ENCODE data around the gene SGSH.

Gene SGSH

DNA sequence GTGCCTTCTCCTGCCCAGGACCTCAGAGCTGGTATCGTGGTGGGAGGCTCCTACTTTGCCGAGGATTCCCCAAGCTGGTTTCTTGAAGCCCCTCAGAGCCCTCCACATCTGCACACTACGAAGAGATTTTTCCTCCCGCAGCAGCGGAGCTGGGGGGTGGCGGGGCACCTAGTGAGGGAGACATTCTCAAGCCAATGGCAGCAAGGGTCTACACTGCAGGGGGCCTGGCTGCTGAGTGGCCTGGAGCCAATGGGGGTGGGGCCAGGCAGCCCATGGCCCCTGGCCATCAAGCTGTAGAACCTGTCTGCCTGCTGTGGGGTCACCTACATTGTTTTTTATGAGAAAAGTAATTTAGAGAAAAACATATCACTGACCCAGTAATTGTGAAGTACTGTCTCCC lies 5.1 kb upstream of the SGSH start:
- DNase-seq = no peak

DNA sequence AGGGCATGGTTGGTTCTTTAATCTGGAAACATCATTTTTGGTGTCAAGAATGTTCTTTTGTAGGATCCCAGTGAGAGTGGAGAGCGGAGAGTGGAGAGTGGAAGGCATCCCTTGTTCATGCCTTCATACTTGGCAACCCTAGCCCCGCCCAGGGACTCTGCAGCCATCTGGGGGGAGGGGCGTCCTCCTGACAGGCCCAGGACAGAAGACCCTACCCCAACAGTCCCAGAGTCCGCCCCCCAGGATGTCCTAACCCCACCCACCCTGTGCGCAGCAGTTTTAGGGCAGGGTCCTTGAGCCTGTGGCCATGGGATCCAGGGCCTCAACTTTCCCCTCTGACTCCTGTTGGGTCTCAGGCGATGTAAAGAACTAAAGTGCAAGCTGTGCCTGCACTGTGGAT lies 4.5 kb upstream of the SGSH start:
- no peak for DNase-seq

DNA sequence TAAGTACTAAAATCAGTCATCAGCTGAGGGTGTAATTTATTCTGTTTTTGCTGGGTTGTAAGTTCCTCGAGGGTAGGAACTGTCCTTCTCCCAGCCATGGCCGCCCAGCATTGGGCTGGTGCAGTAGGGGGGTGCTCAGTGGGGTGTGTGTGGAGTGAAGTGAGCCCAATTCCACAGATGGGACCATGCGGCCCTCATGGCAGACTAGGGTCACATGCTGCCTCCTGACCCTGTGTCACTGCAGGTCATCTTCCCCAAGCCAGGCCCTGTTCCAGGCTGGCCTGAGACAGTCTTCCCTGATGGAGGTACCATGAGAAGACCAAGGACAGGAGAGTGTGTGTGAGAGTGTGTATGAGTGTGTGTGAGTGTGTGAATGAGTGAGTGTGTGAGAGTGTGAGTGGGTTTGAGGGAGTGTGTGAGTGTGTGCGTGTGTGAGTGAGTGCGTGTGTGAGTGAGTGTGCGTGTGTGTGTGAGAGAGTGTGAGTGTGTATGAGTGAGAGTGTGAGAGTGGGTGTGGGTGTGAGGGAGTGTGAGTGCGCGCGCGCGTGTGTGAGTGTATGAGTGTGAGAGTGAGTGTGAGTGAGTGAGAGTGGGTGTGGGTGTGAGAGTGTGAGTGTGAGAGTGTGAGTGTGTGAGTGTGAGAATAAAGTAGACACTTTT lies 3.8 kb upstream of the SGSH start:
- no peak for DNase-seq

DNA sequence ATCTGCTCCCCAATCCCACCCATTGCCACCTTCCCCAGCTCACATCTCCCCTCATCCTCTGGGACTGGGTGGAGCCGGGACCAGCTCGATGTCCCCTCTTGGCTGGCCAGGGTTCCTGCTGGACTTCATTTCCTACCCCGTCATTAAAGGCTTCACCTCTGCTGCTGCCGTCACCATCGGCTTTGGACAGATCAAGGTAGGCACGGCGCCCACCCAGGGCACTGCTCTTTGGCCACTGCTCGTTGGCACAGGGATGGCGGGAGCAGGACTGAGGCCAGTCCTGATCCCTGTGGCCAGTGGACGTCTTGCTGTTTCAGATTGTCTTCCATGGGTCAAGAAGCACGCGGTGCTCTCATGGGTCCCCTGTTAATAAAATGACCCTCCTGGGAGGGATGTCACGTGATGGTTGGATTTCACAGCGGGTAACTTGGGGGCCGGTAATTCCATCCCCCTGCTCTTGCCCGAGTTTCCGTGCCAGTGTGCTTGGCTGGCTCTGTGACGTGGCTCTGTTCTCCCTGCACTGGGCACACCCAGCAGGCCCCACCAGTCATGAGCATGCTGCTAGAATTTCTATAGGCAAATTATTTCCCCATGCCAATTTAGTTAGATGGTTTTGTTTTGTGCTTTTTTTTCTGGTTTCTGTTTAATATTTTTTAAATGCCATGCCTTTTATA lies 3.1 kb upstream of the SGSH start:
- no peak for DNase-seq

DNA sequence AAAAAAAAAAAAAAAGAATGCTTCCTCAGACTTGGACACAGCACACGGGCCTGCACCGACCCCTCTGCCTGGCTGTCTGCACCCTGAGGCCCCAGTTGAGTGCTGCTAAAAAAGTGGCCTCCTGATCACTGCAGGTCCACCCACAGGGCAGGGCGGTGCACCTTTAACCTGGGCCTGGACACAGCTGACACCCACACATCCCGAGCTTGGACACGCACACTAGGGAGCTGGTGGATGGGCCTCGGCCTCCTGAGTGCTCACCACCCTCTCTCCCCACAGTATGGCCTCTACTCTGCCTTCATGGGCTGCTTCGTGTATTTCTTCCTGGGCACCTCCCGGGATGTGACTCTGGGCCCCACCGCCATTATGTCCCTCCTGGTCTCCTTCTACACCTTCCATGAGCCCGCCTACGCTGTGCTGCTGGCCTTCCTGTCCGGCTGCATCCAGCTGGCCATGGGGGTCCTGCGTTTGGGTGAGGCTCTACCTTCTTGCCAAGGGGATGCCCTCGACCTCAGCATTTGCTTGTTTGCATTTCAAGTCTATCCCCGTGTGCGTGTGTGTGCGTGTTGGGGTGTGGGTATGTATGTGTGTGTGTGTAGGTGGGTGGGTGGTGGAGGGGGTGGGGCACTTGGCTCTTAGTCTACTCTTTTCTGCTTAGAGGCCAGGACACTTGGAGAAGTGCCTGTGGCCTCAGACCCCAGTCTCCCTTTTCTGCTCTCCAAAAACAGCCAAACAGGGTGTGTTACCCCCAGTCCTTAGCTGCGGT lies 2.4 kb upstream of the SGSH start:
- no peak for DNase-seq

DNA sequence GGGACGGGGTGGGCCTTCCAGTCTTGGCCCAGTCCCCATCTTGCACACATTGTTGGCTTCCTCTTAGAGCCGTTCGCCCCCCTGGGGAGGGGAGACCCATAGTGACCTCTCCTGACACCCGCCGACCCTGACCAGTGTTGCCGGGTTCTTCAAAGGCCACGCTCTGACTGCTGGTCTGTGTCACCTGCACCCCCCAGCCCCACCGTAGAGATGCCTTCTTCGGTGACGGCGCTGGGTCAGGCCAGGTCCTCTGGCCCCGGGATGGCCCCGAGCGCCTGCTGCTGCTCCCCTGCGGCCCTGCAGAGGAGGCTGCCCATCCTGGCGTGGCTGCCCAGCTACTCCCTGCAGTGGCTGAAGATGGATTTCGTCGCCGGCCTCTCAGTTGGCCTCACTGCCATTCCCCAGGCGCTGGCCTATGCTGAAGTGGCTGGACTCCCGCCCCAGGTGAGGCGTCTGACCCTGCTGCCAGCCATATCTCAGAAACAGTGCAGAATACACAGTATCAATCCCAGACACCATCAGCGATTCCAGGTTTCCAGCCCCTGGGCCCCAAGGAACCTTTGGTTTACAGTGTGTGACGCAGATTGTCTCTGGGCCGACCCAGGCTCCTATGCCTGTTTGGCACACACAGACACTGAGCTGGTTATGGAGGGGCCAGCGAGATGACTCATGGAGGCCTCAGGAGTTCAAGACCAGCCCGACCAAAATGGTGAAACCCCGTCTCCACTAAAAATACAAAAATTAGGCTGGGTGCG lies 1.4 kb upstream of the SGSH start:
- no peak for DNase-seq

DNA sequence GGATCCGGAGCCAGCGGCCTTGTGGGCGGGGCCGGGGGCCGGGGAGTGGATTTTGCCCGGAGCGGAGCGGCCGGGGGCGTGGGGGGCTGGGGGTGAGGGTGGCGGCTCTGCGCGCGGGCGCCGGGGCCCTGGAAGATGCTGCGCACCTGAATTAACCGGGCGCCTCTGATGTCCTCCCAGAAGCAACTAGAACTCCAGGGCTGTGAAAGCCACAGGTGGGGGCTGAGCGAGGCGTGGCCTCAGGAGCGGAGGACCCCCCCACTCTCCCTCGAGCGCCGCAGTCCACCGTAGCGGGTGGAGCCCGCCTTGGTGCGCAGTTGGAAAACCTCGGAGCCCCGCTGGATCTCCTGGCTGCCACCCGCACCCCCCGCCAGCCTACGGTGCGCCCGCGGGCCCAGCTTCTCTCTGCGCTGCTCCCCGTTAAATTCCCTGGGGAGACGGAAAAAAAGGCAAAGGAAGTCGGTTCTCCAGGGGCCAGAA lies 643 bp upstream of the SGSH start:
- peak in 1 of 5 experiments; percentile 19 for DNase-seq

DNA sequence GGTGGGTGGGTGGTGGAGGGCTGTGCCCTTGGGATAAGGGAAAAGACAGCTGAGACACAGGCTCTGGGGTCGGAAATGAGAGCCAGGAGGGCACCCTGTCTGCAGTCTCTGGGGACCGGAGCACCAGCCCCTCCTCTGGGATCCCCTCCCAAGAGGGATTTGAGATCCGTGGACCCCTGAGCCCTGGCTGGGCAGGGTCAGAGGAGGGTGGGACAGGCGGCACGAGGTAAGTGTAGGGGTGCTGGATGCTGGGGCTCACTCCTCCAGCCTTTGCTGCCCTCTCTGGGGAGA lies 425 bp downstream of the SGSH start:
- no peak for DNase-seq

DNA sequence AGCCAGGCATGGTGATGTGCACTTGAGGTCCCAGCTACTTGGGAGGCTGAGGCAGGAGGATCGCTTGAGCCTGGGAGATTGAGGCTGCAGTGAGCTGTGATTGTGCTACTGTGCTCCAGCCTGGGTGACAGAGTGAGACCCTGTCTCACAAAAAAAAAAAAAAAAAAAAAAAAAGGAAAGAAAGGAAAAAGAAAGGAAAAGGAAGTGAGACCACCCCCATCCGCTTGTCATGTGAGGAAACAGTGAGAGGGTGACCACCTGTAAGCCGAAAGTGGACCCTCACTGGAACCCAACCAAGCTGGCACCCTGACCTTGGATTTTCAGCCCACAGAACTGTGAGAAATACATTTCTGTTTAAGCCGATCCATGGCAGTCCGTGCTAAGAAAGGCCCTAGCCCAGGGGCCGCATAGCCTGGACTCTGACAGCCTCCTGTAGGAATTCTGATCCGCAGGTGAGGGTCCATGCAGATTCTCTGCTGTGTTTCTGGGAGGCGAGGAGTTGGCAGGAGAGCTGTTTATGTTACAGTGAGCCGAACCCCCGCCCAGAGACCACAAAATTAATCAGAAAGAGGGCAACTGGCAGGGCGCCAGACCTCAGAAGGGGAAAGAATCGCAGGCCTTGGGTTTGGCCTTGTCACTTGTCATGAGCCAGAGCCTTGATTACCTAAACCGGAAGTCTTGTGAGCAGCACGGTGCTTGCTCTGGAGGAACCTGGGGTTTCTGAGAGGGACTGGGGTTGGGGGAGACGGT lies 945 bp downstream of the SGSH start:
- DNase-seq = peak; percentile 66 to 97 (median 92)

DNA sequence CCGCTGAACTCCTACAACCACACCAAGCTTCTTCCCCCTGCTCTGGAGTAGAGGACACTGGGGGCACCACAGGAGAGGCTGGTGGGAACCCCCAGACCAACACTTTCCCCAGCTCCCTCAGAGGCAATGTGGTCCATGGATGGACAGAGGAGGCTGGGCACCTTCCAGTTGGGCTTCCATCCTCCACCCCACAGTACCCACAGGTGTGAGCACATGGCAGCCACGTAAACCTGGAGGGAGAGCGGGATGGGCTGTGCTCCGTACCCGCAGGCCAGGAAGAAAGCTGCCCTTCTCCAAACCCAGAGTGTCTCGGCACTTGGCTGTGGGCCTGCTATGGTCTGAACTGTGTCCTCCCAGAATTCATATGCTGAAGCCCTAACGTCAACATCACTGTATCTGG lies 1.7 kb downstream of the SGSH start:
- DNase-seq = no peak

DNA sequence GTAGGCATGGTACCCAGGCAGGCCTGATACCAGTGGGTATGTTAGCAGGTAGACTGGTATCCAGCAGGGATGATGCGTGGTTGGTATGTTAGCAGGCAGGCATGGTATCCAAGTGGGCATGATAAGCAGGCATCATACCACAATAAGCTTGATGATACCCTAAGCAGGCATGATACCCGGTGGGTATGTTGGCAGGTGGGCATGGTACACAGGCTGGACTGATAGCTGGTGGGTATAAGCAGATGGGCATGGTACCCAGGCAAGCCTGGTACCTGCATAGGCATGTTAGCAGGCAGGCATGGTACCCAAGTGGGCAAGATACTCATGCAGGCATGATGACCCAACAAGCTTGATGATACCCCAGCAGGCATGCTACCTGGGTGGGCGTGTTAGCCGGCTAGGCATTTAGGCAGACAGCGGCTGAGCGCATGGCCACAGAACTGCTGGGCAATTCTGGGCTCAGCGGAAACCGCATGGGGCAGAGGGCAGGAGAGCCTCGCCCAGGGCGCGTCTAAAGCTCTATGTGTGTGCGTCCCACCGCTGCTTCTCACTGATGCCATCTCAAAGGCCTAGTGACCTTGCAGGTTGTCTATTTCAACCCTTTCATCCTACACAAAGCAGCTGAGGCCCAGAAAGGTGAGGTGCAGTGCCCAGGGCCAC lies 2.3 kb downstream of the SGSH start:
- no peak for DNase-seq

DNA sequence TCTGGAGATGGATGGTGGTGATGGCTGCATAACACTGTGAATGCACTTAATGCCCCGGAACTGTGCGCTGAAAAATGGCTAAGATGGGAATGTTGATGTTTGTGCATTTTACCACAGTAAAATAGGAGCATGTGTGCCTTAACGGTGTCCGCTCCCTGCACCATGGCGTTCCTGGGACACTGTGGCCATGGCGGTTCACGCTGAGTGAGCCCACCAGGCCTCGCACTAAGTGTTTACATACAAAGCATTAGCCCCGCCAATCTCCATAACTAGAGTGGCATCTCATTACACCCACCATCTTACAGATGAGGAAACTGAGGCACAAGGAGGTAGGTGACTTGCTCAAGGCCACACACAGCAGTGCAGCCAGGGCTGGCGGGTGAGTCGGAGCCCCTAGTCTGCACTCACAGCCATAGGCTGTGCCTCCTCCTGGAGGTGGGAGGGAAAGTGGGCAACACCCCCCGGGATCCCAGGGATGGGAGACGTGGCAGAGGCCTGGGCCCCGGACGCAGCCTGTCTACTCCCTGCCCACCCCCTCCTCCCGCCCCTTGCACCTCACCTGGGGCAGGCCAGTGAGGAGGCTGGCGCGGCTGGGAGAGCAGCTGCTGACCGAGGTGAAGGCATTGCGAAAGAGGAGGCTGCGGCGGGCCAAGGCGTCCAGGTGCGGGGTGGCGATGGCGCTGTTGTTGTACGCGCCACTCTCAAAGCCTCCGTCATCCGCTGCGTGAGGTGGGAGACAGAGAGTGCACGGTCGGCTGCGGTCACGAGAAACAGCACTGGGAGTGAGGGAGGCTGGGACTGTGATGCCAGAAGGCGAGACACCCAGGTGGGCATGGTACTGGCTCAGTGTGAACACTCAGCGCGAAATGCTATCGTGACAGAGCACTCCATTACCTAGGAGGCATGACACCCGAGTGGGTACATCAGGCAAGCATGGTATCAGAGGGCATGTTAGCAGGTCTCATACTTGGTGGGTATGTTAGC lies 3.4 kb downstream of the SGSH start:
- no peak for DNase-seq

DNA sequence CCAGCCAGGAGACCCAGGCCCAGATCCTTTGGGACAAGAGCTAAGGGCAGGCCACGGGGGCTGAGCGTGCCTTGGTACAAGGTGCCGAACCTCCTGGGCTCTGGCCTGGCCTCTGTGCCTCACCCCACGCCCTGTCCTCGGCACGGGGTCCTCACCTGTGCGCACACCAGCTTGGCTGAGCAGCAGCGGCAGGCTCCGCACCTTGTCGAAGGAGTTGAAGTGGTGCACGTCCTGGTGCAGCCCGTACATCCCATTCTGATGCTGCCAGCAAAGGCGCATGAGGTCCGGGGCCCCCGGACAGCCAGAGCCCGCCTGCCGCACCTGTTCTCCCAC lies 5.3 kb downstream of the SGSH start:
- DNase-seq = no peak

DNA sequence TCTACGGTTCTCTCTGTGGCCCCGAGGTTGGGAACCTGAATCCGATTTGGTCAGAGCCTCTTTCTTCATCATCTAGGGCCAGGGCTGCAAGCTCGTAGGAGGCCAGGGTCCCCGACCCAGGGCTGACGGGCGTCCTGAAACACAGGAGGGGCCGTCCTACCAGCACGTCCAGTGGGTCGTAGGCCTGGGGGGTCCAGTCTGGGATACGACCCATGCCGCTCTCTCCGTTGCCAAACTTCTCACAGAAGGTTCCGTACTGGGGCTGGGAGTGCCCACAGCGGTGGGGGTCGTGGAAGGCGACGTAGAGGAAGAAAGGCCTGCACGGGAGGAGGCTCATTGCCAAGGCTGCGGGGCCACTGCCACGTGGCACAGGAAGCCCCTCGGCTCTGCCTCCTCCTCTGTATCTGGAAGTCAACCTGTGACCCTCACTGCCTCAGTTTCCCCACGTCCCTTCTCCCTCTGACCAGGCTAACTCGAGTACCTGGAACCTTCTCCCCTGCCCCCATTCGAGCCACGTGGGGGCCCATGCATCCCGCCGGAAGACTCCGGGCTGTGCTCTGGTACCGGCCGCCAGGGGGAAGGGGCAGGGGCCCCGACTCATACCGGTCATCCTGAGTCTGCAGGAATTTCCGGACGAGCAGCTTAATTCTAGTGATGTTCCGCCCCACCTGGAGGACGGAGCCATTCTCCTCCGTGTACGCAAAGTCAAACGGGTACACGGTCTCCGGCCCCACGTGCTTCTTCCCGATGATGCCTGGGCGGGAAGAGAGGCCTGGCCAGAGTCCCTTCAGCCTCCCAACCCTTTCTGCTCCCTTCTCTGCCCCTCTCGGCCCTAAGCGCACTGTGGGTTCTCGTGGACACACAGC lies 5.9 kb downstream of the SGSH start:
- DNase-seq = no peak

DNA sequence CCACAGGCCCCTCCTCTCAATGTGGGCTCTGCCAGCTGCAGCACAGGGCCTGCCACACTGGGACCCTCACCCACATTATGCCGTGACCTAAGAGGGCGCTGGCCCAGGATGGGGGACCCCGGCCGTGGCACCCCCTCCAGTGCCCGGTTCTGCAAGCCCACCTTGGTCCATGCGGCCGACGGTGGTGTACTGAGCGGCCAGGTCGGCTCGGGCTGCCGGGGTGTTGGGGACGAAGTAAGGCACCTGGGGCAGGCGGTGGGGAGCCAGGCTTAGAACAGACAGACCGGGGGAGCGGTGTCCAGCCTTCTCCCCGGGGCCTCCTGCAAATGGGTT lies 6.5 kb downstream of the SGSH start:
- no peak for DNase-seq

DNA sequence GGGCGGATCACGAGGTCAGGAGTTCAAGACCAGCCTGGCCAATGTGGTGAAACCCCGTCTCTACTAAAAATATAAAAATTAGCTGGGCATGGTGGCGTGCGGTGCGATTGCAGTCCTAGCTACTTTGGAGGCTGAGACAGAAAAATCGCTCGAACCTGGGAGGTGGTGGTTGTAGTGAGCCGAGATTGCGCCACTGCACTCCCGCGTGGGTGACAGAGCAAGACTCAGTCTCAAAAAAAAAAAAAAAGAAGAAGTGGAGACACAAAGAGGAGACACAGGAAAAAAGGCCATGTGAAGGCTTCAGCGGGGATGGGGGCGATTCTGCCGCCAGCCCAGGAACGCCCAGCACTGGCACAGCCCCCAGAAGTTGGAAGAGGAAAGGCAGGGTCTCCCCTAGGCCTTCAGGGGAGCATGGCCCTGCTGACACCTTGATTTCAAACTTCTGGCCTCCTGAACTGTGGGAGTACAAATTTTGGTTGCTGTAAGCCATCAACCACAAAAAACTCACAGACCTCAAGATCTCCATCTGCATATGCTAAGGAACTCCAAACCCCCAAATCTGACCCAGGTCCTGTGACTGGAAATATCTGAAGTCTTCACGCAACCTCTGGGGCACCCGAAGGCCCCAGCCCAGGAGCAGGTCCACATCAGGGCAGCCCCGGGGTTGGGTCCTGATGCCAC lies 7.0 kb downstream of the SGSH start:
- DNase-seq = peak in 1 of 5 experiments; percentile 19

DNA sequence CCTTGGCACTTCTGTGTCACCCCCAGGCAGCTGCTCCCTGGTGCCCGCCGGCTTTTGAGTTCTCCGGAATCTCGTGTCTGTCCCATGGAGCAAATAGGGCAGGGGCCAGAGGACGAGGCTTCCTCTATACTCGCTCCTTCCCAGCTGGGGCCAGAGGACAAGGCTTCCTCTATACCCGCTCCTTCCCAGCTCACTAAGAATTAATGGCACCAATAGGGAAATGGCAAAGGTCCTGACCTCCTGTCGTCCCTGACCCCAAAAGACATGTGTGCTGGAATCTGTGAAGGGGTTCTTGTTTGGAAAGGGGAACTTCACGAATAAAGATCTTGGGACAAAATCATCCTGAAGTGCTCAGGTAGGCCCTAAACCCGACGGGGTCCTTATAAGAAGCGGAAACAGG lies 7.6 kb downstream of the SGSH start:
- DNase-seq = no peak

DNA sequence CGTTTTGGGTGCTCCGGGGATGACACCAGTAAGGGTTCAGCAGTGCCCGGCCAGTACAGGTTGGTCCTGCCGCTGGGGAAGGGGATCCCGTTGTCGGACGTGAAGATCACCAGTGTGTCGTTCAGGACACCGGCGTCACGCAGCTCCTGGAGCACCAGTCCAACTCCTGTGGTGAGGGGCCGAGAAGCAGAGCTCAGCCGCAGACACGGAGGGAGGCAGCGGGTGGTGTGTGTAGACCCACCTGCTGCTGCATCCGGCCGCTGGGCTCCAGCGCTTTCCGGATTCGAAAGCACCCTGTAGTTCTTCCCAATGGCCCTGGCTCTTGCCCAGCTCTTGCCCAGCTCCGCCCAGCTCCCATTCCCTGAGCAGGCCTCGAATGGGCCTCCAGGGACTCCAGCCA lies 8.0 kb downstream of the SGSH start:
- DNase-seq = no peak

DNA sequence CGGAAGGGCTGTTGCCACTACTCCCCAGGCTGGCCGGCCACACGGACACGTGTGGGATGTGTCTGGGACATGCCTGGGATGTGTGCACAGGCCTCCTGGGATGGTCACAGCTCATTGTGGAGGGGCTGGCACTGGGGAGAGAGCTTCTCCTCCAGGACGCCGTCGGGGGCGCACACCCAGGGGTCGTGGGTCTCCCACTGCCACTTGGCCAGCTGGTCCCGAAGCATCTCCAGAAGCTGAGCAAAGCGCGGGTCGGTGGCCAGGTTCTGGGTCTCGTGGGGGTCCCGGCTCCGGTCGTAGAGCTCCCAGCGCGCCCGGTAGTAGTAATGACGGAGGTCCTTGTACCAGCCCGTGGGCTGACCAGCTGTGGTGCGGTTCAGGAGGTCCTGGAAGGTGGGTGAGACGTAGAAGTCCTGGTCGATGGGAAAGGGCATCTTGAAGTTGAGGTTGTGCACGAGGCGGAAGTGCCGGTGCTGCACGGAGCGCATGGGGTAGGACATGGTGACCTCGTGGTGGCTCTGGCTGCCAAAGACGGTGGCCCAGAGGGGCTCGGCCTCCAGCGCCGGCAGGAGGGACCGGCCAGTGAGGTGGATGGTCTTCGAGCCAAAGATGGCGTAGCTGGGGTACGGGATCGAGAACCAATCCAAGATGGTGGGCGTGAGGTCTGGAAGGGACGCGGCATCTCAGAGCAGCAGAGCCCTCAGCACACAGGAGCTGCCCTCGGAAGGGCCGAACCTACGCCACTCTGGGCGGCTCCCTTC lies 9.6 kb downstream of the SGSH start:
- no peak for DNase-seq
